Body of pancreas (tissue), 4 donors: ENCODE data around the gene MSS51. TPM values are rescaled to one million over a fixed set of nuclear protein-coding genes. Genes with fewer than 3 reads are reported as not detected.
A peak's percentile ranks its signal among the peaks of the same experiment; 100 is the strongest.

Experiments used
- ATAC-seq: fragments of 150-250 bp; one replicate; pipeline ENCODE4 v1.9.1; 2016
- DNase-seq, 4 donors: peaks; one replicate each; pipeline ENCODE4 v3.0.0-alpha.2; 2019
- H3K27ac ChIP-seq, 4 donors: fragments of 200-600 bp; sonication (generic); 1 replicate in 3 of 4; 2 replicates in 1 of 4; pipeline versions ENCODE4 v1.5.1 to v1.6.1; 2016 to 2019; ENCODE audit warnings: mild to moderate bottlenecking in 1 of 4, mixed read lengths in 1 of 4, moderate library complexity in 1 of 4
- H3K27me3 ChIP-seq, 2 donors: fragments of 200-600 bp; sonication (generic); one replicate each; pipeline ENCODE4 v1.6.0; 2016; ENCODE audit warnings: mild to moderate bottlenecking in 1 of 2
- H3K36me3 ChIP-seq, 2 donors: fragments of 200-600 bp; sonication (generic); replicated peaks in 1 of 2; 2 replicates each; pipeline ENCODE4 v1.5.1; 2016; ENCODE audit warnings: low read depth in 2 of 2; ENCODE audit not compliant: insufficient read depth in 1 of 2
- H3K4me1 ChIP-seq: fragments of 200-600 bp; sonication (generic); one replicate; pipeline ENCODE4 v1.6.0; 2016
- H3K4me3 ChIP-seq, 2 donors: fragments of 200-600 bp; sonication (generic); 1 replicate in 1 of 2; 2 replicates in 1 of 2; pipeline ENCODE4 v1.5.1; 2016 to 2019
- H3K9me3 ChIP-seq, 3 donors: fragments of 200-600 bp; sonication (generic); 1 replicate in 2 of 3; 2 replicates in 1 of 3; pipeline ENCODE4 v1.5.1; 2016
- CTCF ChIP-seq, 7 experiments: fragments of 450-650 bp in 4 of 7; fragments of 200-600 bp in 3 of 7; sonication (generic) in 3 of 7; IDR thresholded peaks; one replicate each; pipeline ENCODE4 v1.5.1; 2016 to 2019; ENCODE audit warnings: antibody characterized with exemption in 7 of 7
- POLR2A ChIP-seq, 3 donors: fragments of 450-650 bp; IDR thresholded peaks; one replicate each; pipeline ENCODE4 v1.6.1; 2016; ENCODE audit warnings: antibody characterized with exemption in 3 of 3, mild to moderate bottlenecking in 2 of 3
- WGBS, 2 donors: methylation state at CpG; one replicate each; pipeline ENCODE4 v1.1.5; 2017; 5-methylcytosine and 5-hydroxymethylcytosine counted together
- intact Hi-C: fragments of 100-400 bp; cut with DNase I; formaldehyde crosslinking; loops from one replicate; pipeline ENCODE4 v1.15.1; 2023
- total RNA-seq, 2 donors: library from RNA; depleted of rRNA; stranded (reverse); fragments of >200 nt; gene quantifications; one replicate each; pipeline ENCODE4 v1.1.0, GENCODE V29; 2016

Gene MSS51
- total RNA-seq, 2 donors from 2014 or later = 2.3 to 3.9 TPM

- peaks cover 0 to 12% of the 10 kb centered on the region in 2 donors for H3K36me3 ChIP-seq
- H3K4me3 ChIP-seq = no peak overlapping the region
- ATAC-seq (no peak), DNase-seq (no peak)
- no peak overlapping the region for H3K27ac ChIP-seq
- no peaks in the 10 kb centered on the region for H3K27me3 ChIP-seq
- H3K9me3 ChIP-seq = no peaks in the 10 kb centered on the region
- WGBS, 2 donors = 91 to 96% methylated on average over 3 of the region's 3 CpGs
- H3K4me1 ChIP-seq = no peaks in the 10 kb centered on the region
- TF ChIP-seq POLR2A (IDR thresholded peaks at IDR 0.05) = no peak
- no peak for TF ChIP-seq CTCF (IDR thresholded peaks at IDR 0.05)
- intact Hi-C loops = no loop called here
These were observed 8.9 kb downstream of the MSS51 start for GRCh38 chr10:73424478-73424877.

- no peaks in the 10 kb centered on the region for H3K27me3 ChIP-seq
- peaks cover 0 to 12% of the 10 kb centered on the region in 2 donors for H3K36me3 ChIP-seq
- H3K9me3 ChIP-seq = no peaks in the 10 kb centered on the region
- no peak overlapping the region for H3K27ac ChIP-seq
- ATAC-seq (no peak), DNase-seq (no peak)
- intact Hi-C loops = no loop called here
- no peak overlapping the region for H3K4me3 ChIP-seq
- TF ChIP-seq CTCF (IDR thresholded peaks at IDR 0.05) (no peak), POLR2A (IDR thresholded peaks at IDR 0.05) (no peak)
- no peaks in the 10 kb centered on the region for H3K4me1 ChIP-seq
These were observed 10.1 kb downstream of the MSS51 start for GRCh38 chr10:73423309-73423708.

- Histone ChIP-seq H3K4me3 (no peak overlapping the region), H3K36me3 (no peaks in the 10 kb centered on the region), H3K9me3 (no peaks in the 10 kb centered on the region), H3K27ac (no peak overlapping the region), H3K4me1 (peaks cover 21% of the 10 kb centered on the region), H3K27me3 (no peaks in the 10 kb centered on the region)
- DNase-seq (no peak), ATAC-seq (no peak)
- WGBS, 2 donors = 86 to 94% methylated on average over 3 of the region's 3 CpGs
- intact Hi-C loops = no loop called here
- TF ChIP-seq CTCF (IDR thresholded peaks at IDR 0.05) (no peak), POLR2A (IDR thresholded peaks at IDR 0.05) (no peak)
These were observed 16.8 kb downstream of the MSS51 start for GRCh38 chr10:73416571-73416970.

GRCh38 chr10:73414230-73414945 lies 19.0 kb downstream of the MSS51 start:
- H3K4me1 ChIP-seq = peaks cover 29% of the 10 kb centered on the region
- TF ChIP-seq POLR2A (IDR thresholded peaks at IDR 0.05) (no peak), CTCF (IDR thresholded peaks at IDR 0.05) (peak in 1 of 7 experiments; percentile 34)
- no peaks in the 10 kb centered on the region for H3K9me3 ChIP-seq
- H3K36me3 ChIP-seq = no peaks in the 10 kb centered on the region
- peak; percentile 23 for ATAC-seq
- peak overlapping the region; percentile 96 to 100 (median 98) for H3K27ac ChIP-seq
- 0 to 3% methylated on average over 14 to 17 of the region's 17 CpGs for WGBS, 2 donors
- intact Hi-C loops = no loop called here
- no peak for DNase-seq
- H3K27me3 ChIP-seq = no peaks in the 10 kb centered on the region
- H3K4me3 ChIP-seq = peak overlapping the region; percentile 81 to 86
